ENCODE measurements around the gene GPC5.
A peak's percentile ranks its signal among the peaks of the same experiment; 100 is the strongest.
"Not testable (repeated sequence)": the region's sequence is repeated elsewhere in the genome, so short reads cannot be mapped to it uniquely, and the experiment has no call there.

Gene GPC5

DNA sequence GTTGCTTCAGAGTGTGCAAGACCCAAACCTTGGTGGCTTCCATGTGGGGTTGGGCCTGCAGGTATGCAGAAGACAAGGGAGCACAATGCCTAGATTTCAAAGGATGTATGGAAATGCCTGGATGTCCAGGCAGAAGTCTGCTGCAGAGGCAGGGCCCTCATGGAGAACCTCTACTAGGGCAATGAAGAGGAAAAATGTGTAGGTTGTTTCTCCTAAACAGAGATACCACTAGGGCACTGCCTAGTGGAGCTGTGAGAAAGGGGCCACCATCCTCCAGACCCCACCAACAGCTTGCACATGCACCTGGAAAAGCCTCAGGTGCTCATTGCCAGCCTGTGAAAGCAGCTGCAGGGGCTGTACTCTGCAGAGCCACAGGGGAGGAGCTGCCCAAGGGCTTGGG is 1295.6 kb downstream of the GPC5 start:
- DNase-seq: no peak

DNA sequence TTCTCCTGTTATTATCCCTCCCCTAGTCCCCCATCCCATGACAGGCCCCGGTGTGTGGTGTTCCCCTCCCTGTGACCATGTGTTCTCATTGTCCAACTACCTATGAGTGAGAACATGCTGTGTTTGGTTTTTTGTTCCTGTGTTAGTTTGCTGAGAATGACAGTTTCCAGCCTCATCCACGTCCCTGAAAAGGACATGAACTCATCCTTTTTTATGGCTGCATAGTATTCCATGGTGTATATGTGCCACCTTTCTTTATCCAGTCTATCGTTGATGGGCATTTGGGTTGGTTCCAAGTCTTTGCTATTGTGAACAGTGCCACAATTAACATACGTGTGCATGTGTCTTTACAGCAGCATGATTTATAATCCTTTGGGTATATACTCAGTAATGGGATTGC is 1297.4 kb downstream of the GPC5 start:
- not testable (repeated sequence) for DNase-seq

DNA sequence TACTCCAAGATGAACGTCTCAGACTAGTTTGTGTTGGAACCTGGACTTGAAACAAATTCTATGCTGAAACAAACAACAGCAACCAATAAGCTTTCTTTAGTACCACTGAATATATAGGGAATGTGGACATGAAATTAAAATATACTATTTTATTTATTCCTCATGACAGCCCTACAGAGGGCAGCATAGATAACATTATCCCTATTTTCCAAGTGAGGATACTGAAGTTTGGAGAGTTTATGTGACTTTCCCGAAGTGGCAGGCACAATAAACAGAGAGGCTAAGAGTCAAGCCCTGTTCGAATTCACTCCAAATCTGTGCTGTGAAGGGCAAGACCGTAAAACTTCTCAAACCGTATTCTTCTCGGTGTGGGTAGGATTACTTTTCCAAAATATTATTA is 1318.3 kb downstream of the GPC5 start:
- no peak for DNase-seq

DNA sequence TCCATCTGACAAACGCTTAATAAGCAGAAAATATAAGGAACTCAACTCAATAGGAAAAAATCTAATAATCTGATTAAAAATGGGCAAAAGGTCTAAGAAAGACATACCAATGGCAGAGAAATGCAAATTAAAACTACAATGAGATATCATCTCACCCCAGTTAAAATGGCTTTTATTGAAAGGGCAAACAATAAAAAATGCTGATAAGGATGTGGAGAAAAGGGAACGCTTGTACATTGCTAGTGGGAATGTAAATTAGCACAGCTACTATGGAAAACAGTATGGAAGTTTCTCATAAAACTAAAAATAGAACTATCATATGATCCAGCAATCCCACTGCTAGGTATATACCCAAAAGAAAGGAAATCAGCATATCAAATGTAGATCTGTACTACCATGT is 1319.4 kb downstream of the GPC5 start:
- DNase-seq: no peak

DNA sequence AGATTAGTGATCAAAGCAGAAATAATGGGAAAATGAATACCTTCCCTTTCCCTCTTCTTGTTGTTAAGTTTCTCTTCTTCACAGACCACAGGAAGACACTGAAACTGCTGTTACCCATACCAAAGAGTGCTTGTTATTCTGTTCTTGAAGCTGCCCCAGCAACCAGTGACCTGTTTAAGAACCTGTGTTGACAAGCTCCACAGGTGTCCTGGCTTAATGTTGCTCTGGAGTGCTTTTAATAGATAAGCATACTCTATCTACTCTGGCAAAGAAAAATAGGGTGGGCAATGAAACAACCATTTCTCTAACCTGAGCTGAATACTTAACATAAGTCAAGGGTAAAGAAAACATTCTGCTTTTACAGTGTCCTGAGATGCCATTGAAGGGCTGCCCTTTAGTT is 1321.4 kb downstream of the GPC5 start:
- DNase-seq: no peak

DNA sequence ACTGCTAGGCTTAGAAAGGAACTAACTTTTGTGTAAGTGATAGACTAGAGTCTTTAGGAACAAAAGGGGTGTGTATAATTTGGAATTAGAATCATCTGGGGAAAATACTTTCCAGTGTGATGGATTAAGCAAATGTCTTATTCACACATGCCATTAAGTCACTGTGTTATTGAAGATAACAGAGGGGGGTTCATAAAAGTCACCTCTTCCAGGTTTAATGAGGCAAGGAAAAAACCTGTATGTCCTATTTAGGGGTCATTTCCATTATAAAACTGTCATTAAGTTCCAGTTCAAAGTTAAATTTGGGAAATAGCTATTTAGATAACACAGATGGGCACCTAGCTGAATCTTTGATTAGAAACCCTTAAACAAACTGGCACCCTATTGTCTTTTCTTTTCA is 1323.2 kb downstream of the GPC5 start:
- DNase-seq: no peak

DNA sequence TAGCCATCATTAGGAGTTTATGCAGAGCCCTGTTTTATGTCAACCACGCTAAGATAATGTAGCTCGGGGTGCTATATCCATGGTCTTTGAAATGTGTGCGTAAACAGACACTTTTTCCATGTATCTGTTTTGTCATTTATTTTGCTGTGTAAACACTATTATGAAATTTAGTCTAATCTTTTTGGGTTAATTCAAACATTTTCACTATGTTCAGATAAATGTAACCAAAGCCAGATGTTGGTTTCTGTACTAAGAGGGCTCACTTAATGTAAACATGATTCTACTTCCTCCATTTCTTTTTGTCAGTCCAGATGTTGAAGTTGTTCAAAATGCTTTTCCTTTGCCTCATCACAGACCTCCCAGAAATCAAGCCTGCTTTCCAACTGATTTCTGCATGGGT is 1328.7 kb downstream of the GPC5 start:
- DNase-seq: no peak

DNA sequence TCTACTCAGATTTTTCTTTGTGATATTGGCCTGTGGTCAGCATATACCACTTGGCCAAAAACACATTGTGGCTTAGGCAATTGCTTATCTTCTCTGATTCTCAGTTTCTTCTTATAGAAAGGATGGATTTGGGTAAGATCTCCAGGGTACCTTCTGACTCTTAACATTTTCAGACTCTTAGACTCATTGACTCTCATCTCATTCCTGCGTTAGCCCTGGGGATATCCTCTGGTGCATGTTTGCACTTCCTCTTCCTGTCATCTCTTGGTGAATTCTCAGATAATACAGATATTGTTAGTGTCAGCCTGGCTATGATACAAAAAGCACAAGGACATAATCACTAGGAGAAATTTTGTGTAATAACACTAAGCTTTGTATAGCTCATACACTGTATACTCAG is 1335.6 kb downstream of the GPC5 start:
- no peak for DNase-seq

DNA sequence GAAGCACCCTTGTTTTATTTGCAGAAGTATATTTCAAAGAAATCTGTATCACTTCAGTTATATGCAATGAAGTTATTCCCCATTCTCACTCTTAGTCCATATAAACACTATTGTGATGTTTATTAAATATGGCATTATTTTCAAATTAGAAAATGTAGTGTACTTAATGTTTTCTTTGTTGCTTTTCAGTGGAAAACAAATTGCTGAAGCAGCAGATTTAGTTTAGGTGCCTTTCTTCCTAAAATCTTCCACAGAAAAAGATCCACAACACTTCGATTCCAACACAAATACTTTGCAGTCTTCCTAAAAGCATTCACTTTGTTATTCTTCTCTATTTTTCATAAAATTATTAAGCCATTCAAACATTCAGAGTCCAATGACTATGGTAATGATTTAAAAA is 1336.1 kb downstream of the GPC5 start:
- DNase-seq: no peak

DNA sequence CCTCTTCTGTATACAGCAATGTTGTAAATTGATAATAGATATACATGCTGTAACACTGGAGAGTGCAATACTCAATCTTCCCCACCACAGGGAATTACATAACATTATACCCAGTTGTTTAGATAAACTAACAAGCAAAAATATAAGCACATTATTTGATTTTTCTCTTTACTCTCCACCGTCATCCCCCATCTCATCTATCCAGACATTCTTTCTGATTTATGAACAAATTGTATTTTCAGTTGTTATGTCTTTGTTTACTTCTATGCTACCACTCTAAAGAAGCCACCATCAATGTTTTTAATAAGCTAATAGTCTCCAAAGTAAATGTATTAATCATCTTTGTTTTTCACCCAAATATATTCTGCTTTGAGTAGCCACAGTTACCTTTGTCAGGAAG is 1337.5 kb downstream of the GPC5 start:
- no peak for DNase-seq

DNA sequence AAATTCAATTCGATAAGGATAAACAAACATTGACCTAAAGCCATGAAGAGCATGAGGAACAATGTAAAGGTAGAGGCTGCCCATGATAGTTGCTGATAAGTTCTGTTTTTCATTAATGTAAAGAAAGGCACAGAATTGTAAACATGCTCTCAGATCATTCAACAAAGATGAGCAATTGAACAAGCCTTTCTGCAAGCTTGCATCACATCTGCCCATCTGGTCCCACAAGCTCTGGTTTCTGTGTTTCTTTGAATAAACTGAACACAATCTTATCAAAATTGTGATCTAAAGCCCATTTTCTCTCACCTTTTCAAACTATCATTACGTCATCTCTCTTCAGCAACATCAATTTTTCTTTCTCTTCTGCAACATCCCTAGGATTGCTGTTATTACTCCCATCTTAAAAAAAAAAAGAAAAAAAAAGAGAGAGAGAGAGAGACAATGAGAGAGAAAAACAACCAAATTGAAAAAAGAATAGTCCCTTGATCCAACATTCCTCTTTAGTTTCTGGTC is 1340.9 kb downstream of the GPC5 start:
- DNase-seq: no peak

DNA sequence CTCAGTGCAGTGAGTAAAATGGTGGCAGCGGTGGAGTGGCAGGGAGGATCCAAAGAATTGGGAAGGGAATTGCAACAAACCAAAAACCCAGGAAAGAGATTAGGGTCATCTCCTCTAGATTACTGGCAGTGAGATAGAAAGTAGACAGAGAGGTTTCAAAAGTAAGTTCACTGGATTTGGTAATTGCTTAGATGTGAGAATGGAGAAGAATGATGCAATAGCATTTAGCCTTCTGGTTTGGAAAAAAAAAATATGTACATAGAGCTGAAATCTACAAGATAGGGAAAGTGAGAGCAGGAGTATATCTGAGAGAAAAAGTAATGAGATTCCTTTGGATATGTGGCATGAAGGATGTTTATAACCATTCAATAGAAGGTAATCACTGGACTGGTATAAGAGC is 1345.6 kb downstream of the GPC5 start:
- no peak for DNase-seq

DNA sequence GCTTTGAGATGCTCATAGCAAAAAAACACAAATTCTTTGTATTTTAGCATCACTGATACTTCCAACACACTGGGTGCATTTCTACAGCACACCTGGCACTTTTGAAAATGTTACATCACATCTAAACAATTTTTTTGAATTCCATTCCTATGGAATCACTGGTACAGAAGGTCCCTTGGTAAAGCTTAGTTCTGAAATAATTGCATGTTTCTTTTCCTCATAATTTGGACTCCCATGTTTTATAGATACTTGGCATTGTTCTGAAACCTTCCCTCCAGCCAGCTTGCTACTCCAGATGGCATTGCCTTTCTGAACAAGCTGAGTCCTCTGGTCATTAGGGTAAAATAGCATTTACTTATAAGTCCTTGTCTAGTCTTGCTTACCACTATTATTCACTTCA is 1346.8 kb downstream of the GPC5 start:
- peak in 1 of 2 experiments; percentile 49 for DNase-seq

DNA sequence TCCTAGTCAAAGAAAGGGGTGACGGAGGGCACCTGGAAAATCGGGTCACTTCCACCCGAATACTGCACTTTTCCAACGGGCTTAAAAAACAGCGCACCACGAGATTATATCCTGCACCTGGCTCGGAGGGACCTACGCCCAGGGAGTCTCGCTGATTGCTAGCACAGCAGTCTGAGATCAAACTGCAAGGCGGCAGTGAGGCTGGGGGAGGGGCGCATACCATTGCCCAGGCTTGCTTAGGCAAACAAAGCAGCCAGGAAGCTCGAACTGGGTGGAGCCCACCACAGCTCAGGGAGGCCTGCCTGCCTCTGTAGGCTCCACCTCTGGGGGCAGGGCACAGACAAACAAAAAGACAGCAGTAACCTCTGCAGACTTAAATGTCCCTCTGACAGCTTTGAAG is 1354.3 kb downstream of the GPC5 start:
- not testable (repeated sequence) for DNase-seq

DNA sequence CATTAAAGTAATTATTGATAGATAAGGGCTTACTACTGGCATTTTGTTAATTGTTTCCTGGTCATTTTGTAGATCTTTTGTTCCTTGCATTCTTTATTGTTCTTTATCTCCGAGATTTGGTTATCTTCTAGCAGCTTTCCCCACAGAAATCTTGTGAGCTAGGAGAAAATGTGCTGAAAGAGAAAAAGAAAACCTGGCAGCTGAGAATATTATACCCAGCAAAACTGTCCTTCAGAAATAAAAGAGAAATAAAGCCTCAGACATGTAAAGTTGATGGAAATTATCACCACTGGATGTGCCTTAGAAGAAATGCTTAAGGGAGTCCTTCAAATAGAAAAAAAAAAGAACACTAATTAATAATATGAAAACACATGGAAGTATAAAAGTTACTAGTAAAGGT is 1363.3 kb downstream of the GPC5 start:
- DNase-seq: no peak

DNA sequence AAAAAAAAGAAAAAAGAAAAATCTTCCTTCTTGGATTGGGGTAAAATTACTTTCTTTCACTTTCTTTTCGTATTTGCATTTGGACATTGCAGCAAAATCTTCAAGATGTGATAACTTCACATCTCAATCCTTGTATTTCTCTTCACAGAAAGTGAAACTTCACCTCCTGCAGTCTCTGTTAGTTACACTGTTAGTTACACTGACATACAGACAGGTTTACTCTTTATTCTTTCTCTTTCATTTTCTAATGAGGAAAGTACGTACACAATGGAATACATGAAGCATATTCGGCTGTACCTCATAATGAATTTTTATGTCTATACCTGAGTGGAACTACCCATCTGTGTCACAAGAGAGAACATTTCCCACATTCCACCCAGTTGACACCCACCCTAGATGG is 1369.0 kb downstream of the GPC5 start:
- no peak for DNase-seq

DNA sequence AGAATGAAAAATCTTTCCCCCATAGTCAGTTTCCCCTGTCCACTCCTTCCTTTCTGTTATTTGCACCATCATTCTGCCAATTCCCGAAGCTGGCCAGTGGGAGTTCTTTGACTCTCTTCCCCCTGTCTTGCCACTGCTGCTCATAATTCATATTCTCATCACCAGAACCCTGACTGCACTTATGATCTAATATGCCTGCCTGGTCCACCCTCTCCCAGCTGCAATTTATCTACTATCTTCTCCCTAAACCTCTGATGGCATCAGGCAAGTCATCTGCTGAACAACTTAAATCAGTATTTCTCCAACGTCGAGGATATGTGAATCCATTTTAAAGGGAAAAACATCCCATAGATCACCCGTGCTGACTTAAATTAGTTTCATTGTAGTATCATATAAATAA is 1370.2 kb downstream of the GPC5 start:
- DNase-seq: no peak

DNA sequence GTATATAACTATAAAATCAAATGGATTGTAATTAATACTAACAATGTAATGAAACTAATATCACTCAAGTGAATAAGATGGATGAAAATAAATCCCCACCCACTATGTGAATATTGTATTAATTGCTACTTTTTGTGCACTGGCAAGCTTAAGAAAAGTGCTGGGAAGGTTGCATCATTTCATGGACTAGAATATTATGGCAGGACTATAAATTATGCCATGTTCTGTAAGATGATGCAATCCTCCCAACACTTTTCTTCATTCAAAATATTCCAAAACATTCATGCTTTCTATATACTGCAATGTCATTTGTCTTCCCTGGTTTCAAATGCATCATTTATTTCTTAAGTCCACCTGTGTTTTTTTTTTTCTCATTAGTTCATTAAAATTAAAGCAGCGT is 1370.6 kb downstream of the GPC5 start:
- DNase-seq: no peak

DNA sequence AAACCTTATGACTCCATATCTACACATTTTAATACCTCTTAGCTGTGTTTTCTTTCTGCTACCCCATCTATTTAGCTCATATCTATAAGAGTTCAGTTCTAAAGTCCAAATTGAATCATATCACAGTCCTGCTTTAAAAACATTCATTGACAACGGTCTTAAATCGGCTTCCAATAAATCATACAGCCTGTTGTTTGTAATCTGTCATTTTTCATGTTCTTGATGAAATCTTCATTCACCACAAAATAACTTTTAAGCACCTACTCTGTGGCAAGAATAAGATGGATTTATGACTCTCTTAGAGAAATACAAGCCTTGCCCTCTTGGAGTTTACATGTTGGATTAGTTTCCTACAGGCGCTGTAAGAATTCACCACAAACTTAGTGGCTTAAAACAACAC is 1377.2 kb downstream of the GPC5 start:
- DNase-seq: no peak

DNA sequence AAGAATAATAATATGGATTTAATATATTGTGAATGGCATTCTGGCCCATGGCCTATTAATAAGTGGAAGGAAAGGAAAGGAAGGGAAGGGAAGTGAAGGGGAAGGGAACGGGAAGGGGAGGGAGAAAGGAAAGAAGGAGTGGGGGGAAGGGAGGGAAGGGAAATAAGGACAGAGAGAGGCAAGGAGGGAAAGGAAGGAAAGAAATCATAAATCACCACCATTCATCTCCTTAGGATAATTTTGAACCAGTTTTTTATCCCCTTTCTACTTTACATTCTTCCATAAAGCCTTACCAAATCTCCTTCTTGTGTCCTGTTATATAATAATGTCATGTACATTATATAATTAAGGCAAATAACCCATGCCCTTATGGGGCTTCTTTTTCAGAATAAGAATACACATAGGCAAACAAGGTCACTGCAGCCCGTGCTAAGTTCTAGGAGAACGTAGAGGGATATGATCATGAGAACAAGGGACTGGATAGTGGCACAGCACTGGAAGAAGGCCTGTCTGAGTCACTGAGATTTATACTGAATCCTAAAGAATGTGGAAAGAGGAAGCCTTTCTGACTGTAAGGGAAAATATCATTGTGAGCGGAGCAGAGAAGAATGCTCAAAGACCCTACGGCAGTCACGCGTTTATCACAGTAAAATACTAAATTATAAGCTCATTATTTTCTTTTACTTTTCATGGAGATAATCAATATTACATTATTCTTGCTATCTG is 1383.7 kb downstream of the GPC5 start:
- DNase-seq: no peak

DNA sequence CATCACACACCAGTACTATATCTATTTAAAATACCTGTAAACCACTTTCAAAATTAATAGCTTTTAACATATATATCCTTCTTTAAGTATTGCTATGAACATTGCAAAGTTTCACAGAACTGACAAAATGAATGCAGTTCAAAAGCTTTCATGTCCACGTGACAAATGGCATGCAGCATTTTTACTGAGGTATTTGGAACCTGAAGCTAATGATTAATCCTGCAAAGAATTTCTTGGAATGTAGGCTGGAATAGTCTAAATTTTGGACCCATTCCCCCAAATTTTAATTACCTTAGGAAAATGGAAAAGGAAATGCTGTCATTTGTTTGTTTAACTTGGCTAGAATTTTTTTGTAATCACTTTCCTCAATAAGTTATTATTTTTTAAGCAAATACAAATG is 1404.4 kb downstream of the GPC5 start:
- DNase-seq: no peak

DNA sequence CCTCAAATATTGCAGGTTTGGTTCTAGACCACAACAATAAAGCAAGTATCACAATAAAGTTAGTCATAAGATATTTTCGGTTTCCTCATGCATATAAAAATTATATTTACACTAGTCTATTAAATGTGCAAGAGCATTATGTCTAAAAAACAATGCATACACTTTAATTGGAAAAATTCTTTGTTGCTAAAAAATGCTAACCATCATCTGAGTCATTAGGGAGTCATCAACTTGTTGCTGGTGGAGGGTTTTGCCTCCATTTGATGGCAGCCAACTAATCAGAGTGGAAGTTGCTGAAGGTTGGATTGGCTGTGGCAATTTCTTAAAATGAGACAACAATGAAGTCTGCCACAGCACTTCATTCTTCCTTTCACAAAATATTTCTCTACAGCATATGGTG is 1405.9 kb downstream of the GPC5 start:
- DNase-seq: no peak

DNA sequence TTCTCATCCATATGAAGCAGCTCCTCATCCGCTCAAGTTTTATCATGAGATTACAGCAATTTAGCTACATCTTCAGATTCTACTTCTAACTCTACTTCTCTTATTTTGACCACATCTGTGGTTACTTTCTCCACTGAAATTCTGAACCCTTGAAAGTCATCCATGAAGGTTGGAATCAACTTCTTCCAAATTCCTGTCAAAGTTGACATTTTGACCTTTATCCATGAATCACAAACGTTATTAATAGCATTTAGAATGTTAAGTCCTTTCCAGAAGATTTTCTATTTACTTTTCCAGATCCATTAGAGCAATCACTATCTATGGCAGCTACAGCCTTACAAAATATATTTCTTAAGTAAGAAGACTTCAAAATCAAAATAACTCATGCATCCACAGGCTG is 1406.5 kb downstream of the GPC5 start:
- DNase-seq: no peak

DNA sequence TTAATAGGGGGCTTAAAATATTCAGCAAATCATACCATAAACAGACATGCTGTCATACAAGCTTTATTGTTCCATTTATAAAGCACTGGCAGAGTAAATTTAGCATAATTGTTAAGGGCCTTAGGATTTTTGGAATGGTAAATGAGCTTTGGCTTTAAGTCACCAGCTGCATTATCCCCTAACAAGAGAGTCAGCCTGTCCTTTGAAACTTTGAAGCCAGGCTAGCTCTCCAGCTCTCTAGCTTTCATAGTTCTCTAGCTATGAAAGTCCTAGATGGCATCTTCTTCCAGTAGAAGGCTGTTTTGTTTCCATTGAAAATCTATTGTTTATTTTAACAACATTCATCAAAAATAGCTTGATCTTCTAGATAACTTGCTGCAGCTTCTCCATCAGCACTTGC is 1407.3 kb downstream of the GPC5 start:
- no peak for DNase-seq

DNA sequence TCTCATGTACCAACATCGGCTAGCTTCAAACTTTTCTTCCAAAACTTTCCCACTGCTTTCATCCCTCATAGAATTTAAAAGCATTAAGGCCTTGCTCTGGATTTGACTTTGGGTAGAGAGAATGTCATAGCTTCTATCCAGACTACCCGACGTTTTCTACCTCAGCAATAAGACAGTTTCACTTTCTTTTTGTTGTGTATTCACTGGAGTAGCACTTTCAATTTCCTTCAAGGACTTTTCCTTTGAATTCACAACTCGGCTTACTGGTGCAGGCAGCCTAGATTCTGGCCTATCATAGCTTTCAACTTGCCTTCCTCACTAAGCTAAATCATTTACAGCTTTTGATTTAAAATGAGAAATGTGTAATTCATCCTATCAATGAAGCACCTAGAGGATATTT is 1407.8 kb downstream of the GPC5 start:
- no peak for DNase-seq

Data from NCI-H524 (cell line).